Muscle of arm (tissue), 12 donors: ENCODE results near the gene WNT9A. TPM values are rescaled to one million over a fixed set of nuclear protein-coding genes. Genes with fewer than 3 reads are reported as not detected.

Experiments used
- DNase-seq: peaks from one replicate; pipeline ENCODE4 v3.0.0-alpha.2; 2013
- polyA plus RNA-seq, 12 donors: library from polyadenylated mRNA; unstranded; fragments of 120-200 nt; gene quantifications; one replicate each; pipeline ENCODE4 v1.2.1, GENCODE V29; 2013; ENCODE audit not compliant: insufficient read length in 12 of 12

Gene WNT9A
- polyA plus RNA-seq, 12 donors: 3.5 to 15.2 (median 6.3) TPM; not detected in 1

- no peak for DNase-seq
These were observed 48.5 kb downstream of the WNT9A start for GRCh38 chr1:227899141-227899819.

GRCh38 chr1:227898502-227899140, 49.1 kb downstream of the WNT9A start:
- no peak for DNase-seq

GRCh38 chr1:227897704-227898438, 49.9 kb downstream of the WNT9A start:
- no peak for DNase-seq

- DNase-seq: no peak
These were observed 50.7 kb downstream of the WNT9A start for GRCh38 chr1:227896710-227897655.

- no peak for DNase-seq
These were observed 51.7 kb downstream of the WNT9A start for GRCh38 chr1:227895828-227896685.

GRCh38 chr1:227894831-227895451, 52.8 kb downstream of the WNT9A start:
- no peak for DNase-seq

GRCh38 chr1:227893949-227894721, 53.6 kb downstream of the WNT9A start:
- no peak for DNase-seq

GRCh38 chr1:227893300-227893948, 54.3 kb downstream of the WNT9A start:
- no peak for DNase-seq

GRCh38 chr1:227892489-227893299, 55.0 kb downstream of the WNT9A start:
- no peak for DNase-seq

- no peak for DNase-seq
These were observed 55.7 kb downstream of the WNT9A start for GRCh38 chr1:227891955-227892488.

GRCh38 chr1:227891223-227891954, 56.3 kb downstream of the WNT9A start:
- no peak for DNase-seq

GRCh38 chr1:227890451-227891222, 57.1 kb downstream of the WNT9A start:
- DNase-seq: no peak

- DNase-seq: no peak
These were observed 57.8 kb downstream of the WNT9A start for GRCh38 chr1:227889863-227890405.

GRCh38 chr1:227889047-227889862, 58.5 kb downstream of the WNT9A start:
- no peak for DNase-seq
